ENCODE measurements around the gene ABCB9. TPM values are rescaled to one million over a fixed set of nuclear protein-coding genes. Genes with fewer than 3 reads are reported as not detected.

ABCB9 gene
- total RNA-seq, 1 experiment from 2014 or later, result 14.7 TPM

DNA sequence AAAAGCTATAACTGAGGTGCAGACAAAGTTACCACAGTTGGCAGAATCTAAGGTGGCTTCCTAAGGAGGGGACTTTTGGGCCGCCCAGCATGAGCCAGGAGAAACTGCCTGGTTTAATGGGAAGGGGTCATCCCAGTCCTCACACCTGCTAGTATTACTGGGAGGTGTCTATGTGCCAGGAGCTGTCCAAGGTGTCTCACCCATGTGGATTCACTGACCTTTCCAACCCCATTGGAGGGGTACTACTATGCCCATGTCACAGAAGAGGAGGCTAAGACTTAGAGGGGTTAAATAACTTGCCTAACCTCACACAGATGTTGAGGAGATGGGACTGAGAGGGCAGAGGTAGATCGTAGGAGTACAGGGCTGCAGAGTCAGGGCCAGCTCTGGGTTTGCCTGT is 10.2 kb downstream of the ABCB9 start (continued):
- TF ChIP-seq, protein P1, sequence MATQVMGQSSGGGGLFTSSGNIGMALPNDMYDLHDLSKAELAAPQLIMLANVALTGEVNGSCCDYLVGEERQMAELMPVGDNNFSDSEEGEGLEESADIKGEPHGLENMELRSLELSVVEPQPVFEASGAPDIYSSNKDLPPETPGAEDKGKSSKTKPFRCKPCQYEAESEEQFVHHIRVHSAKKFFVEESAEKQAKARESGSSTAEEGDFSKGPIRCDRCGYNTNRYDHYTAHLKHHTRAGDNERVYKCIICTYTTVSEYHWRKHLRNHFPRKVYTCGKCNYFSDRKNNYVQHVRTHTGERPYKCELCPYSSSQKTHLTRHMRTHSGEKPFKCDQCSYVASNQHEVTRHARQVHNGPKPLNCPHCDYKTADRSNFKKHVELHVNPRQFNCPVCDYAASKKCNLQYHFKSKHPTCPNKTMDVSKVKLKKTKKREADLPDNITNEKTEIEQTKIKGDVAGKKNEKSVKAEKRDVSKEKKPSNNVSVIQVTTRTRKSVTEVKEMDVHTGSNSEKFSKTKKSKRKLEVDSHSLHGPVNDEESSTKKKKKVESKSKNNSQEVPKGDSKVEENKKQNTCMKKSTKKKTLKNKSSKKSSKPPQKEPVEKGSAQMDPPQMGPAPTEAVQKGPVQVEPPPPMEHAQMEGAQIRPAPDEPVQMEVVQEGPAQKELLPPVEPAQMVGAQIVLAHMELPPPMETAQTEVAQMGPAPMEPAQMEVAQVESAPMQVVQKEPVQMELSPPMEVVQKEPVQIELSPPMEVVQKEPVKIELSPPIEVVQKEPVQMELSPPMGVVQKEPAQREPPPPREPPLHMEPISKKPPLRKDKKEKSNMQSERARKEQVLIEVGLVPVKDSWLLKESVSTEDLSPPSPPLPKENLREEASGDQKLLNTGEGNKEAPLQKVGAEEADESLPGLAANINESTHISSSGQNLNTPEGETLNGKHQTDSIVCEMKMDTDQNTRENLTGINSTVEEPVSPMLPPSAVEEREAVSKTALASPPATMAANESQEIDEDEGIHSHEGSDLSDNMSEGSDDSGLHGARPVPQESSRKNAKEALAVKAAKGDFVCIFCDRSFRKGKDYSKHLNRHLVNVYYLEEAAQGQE (IDR thresholded peaks at IDR 0.05; ENCODE audit: low read depth), result no peak
- TF ChIP-seq POLR2A (IDR thresholded peaks at IDR 0.05; ENCODE audit: borderline replicate concordance, extremely low read depth, insufficient read depth, insufficient read length) (no peak), ATF3 (IDR thresholded peaks at IDR 0.05) (no peak), POLR2AphosphoS5 (IDR thresholded peaks at IDR 0.05; ENCODE audit: low read depth, low read length) (no peak)

DNA sequence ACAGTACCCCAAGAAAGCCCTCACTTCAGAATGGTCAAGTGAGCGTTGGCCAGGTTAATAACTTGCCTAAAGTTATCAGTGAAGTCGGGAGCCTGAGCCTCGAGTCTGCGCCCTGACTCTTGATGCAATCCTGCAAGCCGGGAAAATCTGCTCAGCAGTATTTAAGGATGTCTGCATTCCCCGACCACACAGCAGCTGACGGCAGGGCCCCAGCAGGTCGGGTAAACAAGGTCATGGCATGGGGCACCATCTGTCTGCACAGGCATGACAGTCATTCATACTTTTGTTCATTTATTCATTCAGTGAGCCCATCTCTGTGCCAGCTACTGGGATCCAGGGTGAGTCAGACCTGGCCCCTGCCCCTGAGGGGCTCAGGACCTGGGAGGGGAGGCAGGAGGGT is 11.1 kb downstream of the ABCB9 start:
- Histone ChIP-seq H3K27ac (ENCODE audit: low read depth, low read length) (no peak overlapping the region), H3K4me1 (ENCODE audit: control insufficient read depth in 1 of 2, insufficient read depth in 2 of 2, low read length in 2 of 2) (peaks cover 5 to 21% of the 10 kb centered on the region in 2 experiments; a peak in 3 of 4 replicates), H3K9me3 (ENCODE audit: control insufficient read depth in 1 of 2, insufficient read depth in 1 of 2, low read depth in 1 of 2, low read length in 2 of 2) (no peaks in the 10 kb centered on the region), H3K9ac (ENCODE audit: low read length) (no peak overlapping the region), H3K4me2 (ENCODE audit: low read length) (no peak overlapping the region), H3K27me3 (ENCODE audit: insufficient read depth, low read length) (no peaks in the 10 kb centered on the region), H3K36me3 (ENCODE audit: control insufficient read depth in 1 of 2, insufficient read depth in 2 of 2, low read length in 2 of 2) (no peaks in the 10 kb centered on the region), H3K79me2 (ENCODE audit: insufficient read depth, low read length) (no peaks in the 10 kb centered on the region), H2AFZ (ENCODE audit: low read depth, low read length, poor library complexity, severe bottlenecking) (no peak overlapping the region), H4K20me1 (ENCODE audit: insufficient read depth) (no peaks in the 10 kb centered on the region), H3K9me2 (ENCODE audit: insufficient read depth) (no peaks in the 10 kb centered on the region), H3K4me3 (replicated peaks in 1 of 2; ENCODE audit: low read depth in 1 of 2, low read length in 2 of 2) (no peak overlapping the region)
- ChIA-PET POLR2A (interaction anchor here (0.8 kb wide), 1 partner anchor 99 kb away, joined by 4 read pairs; no protein-coding TSS in a partner anchor), RAD21 (ENCODE audit: low non-redundant PET in 1 of 2, low total read pairs in 2 of 2, uncharacterized antibody in 2 of 2, unreplicated experiment in 2 of 2) (no interaction called here), CTCF (no interaction called here)
- intact Hi-C loops (cut with micrococcal nuclease), result no loop called here
- no TSS peak for BruUV-seq (replicated peaks)
- ATAC-seq, result no peak
- no peak for DNase-seq (ENCODE audit: low read depth, low spot score)
- TF ChIP-seq FOSL1 (IDR thresholded peaks at IDR 0.05; ENCODE audit: low read depth), result no peak
- TF ChIP-seq, protein P2, sequence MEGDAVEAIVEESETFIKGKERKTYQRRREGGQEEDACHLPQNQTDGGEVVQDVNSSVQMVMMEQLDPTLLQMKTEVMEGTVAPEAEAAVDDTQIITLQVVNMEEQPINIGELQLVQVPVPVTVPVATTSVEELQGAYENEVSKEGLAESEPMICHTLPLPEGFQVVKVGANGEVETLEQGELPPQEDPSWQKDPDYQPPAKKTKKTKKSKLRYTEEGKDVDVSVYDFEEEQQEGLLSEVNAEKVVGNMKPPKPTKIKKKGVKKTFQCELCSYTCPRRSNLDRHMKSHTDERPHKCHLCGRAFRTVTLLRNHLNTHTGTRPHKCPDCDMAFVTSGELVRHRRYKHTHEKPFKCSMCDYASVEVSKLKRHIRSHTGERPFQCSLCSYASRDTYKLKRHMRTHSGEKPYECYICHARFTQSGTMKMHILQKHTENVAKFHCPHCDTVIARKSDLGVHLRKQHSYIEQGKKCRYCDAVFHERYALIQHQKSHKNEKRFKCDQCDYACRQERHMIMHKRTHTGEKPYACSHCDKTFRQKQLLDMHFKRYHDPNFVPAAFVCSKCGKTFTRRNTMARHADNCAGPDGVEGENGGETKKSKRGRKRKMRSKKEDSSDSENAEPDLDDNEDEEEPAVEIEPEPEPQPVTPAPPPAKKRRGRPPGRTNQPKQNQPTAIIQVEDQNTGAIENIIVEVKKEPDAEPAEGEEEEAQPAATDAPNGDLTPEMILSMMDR (IDR thresholded peaks at IDR 0.05 in 2 of 3, conservative IDR thresholded peaks at IDR 0.05 in 1 of 3; ENCODE audit: borderline replicate concordance in 1 of 3, insufficient read depth in 1 of 3, low read depth in 2 of 3, low read length in 2 of 3), result no peak
- no peak for TF ChIP-seq JUND (IDR thresholded peaks at IDR 0.05)
- TF ChIP-seq, protein P3, sequence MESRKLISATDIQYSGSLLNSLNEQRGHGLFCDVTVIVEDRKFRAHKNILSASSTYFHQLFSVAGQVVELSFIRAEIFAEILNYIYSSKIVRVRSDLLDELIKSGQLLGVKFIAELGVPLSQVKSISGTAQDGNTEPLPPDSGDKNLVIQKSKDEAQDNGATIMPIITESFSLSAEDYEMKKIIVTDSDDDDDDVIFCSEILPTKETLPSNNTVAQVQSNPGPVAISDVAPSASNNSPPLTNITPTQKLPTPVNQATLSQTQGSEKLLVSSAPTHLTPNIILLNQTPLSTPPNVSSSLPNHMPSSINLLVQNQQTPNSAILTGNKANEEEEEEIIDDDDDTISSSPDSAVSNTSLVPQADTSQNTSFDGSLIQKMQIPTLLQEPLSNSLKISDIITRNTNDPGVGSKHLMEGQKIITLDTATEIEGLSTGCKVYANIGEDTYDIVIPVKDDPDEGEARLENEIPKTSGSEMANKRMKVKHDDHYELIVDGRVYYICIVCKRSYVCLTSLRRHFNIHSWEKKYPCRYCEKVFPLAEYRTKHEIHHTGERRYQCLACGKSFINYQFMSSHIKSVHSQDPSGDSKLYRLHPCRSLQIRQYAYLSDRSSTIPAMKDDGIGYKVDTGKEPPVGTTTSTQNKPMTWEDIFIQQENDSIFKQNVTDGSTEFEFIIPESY (IDR thresholded peaks at IDR 0.05; ENCODE audit: extremely low read depth, insufficient replicate concordance, low read length), result no peak
- no peak for TF ChIP-seq CBX3 (IDR thresholded peaks at IDR 0.05; ENCODE audit: low read depth)
- TF ChIP-seq, protein P4, sequence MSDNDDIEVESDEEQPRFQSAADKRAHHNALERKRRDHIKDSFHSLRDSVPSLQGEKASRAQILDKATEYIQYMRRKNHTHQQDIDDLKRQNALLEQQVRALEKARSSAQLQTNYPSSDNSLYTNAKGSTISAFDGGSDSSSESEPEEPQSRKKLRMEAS (IDR thresholded peaks at IDR 0.05), result no peak
- no peak for TF ChIP-seq SP1 (IDR thresholded peaks at IDR 0.05; ENCODE audit: low read depth)
- TF ChIP-seq POLR2AphosphoS5 (IDR thresholded peaks at IDR 0.05; ENCODE audit: low read depth, low read length), result no peak
- TF ChIP-seq CEBPB (IDR thresholded peaks at IDR 0.05; ENCODE audit: low read depth), result no peak
- no peak for TF ChIP-seq EZH2 (IDR thresholded peaks at IDR 0.05)
- TF ChIP-seq ZNF274 (IDR thresholded peaks at IDR 0.05; ENCODE audit: low read depth, low read length), result no peak
- no peak for TF ChIP-seq TCF7L2 (IDR thresholded peaks at IDR 0.05; ENCODE audit: borderline replicate concordance, extremely low read depth, insufficient read depth, insufficient read length)
- TF ChIP-seq POLR2A (IDR thresholded peaks at IDR 0.05; ENCODE audit: borderline replicate concordance, extremely low read depth, insufficient read depth, insufficient read length), result no peak
- TF ChIP-seq ZFX (IDR thresholded peaks at IDR 0.05), result no peak
- TF ChIP-seq RAD21 (IDR thresholded peaks at IDR 0.05; ENCODE audit: low read depth), result no peak
- TF ChIP-seq ATF3 (IDR thresholded peaks at IDR 0.05), result no peak

Data from HCT116 (cell line).